Neural cell (in vitro differentiated cells): Measurements from ENCODE around the gene MYO3B. TPM values are rescaled to one million over a fixed set of nuclear protein-coding genes. Genes with fewer than 3 reads are reported as not detected.
A peak's percentile ranks its signal among the peaks of the same experiment; 100 is the strongest.

ENCODE experiments used
- H2AFZ ChIP-seq: fragments of 200-600, 300-800 bp; sonication (generic), shearing (Covaris generic); 2 replicates; pipeline ENCODE4 v1.6.0; 2014; ENCODE audit warnings: low read depth, mild to moderate bottlenecking, antibody characterized with exemption, low read length, moderate library complexity
- H3F3A ChIP-seq: fragments of 200-600 bp; shearing (Covaris generic); 2 replicates; pipeline ENCODE4 v1.6.1; 2016; ENCODE audit warnings: mild to moderate bottlenecking, moderate library complexity, mixed read lengths, antibody characterized with exemption, low read length; ENCODE audit not compliant: insufficient read depth, poor library complexity, severe bottlenecking
- H3K27ac ChIP-seq: fragments of 200-600, 300-800 bp; sonication (generic), shearing (Covaris generic); 2 replicates; pipeline ENCODE4 v1.5.1; 2014; ENCODE audit warnings: mild to moderate bottlenecking, low read length, moderate library complexity
- H3K27me3 ChIP-seq: fragments of 300-800, 200-600 bp; sonication (generic), shearing (Covaris generic); 2 replicates; pipeline ENCODE4 v1.6.0; 2014; ENCODE audit warnings: mild to moderate bottlenecking, low read depth, low read length, moderate library complexity; ENCODE audit not compliant: insufficient read depth
- H3K36me3 ChIP-seq: fragments of 300-800, 200-600 bp; sonication (generic), shearing (Covaris generic); 2 replicates; pipeline ENCODE4 v1.5.1; 2014; ENCODE audit warnings: mild to moderate bottlenecking, antibody characterized with exemption, low read length, moderate library complexity; ENCODE audit not compliant: insufficient read depth
- H3K4me2 ChIP-seq: fragments of 300-800, 200-600 bp; sonication (generic), shearing (Covaris generic); 2 replicates; pipeline ENCODE4 v1.6.0; 2014; ENCODE audit warnings: mild to moderate bottlenecking, low read length
- H3K4me3 ChIP-seq: fragments of 300-800, 200-600 bp; sonication (generic), shearing (Covaris generic); 2 replicates; pipeline ENCODE4 v1.5.1; 2014; ENCODE audit warnings: mild to moderate bottlenecking, low read length, moderate library complexity
- H3K79me2 ChIP-seq: fragments of 200-600 bp; shearing (Covaris generic); replicated peaks from 2 replicates; pipeline ENCODE4 v1.6.0; 2014; ENCODE audit warnings: mild to moderate bottlenecking, low read length, moderate library complexity; ENCODE audit not compliant: insufficient read depth
- H3K9ac ChIP-seq: fragments of 300-800, 200-600 bp; sonication (generic), shearing (Covaris generic); 2 replicates; pipeline ENCODE4 v1.6.1; 2016; ENCODE audit warnings: mild to moderate bottlenecking, low read length, mixed read lengths
- H3K9me2 ChIP-seq: fragments of 200-600 bp; shearing (Covaris generic); 2 replicates; pipeline ENCODE4 v1.6.1; 2016; ENCODE audit warnings: mild to moderate bottlenecking, low read length, mixed read lengths; ENCODE audit not compliant: insufficient read depth
- H3K9me3 ChIP-seq: fragments of 200-600, 300-800 bp; sonication (generic), shearing (Covaris generic); 2 replicates; pipeline ENCODE4 v1.6.1; 2016; ENCODE audit warnings: mild to moderate bottlenecking, mixed run types, low read length, moderate library complexity, mixed read lengths
- H4K20me1 ChIP-seq: fragments of 200-600 bp; shearing (Covaris generic); 2 replicates; pipeline ENCODE4 v1.6.1; 2016; ENCODE audit warnings: mild to moderate bottlenecking, mixed run types; ENCODE audit not compliant: insufficient read depth
- EP300 ChIP-seq: fragments of 450-650 bp; conservative IDR thresholded peaks from 2 replicates; pipeline ENCODE4 v1.6.1; 2014; ENCODE audit warnings: antibody characterized with exemption, mild to moderate bottlenecking, moderate library complexity; ENCODE audit not compliant: poor library complexity, severe bottlenecking
- EZH2 ChIP-seq: fragments of 200-600, 300-800 bp; shearing (Covaris generic), sonication (generic); IDR thresholded peaks from 2 replicates; pipeline ENCODE4 v1.6.1; 2014; ENCODE audit warnings: antibody characterized with exemption, low read length, borderline replicate concordance, mild to moderate bottlenecking; ENCODE audit not compliant: insufficient read depth, poor library complexity, severe bottlenecking
- MXI1 ChIP-seq: fragments of 450-650 bp; conservative IDR thresholded peaks from 2 replicates; pipeline ENCODE4 v1.6.1; 2014; ENCODE audit warnings: antibody characterized with exemption, mild to moderate bottlenecking; ENCODE audit not compliant: poor library complexity, severe bottlenecking
- POLR2AphosphoS5 ChIP-seq: IDR thresholded peaks from 2 replicates; pipeline ENCODE4 v1.6.1; 2012
- RAD21 ChIP-seq: fragments of 450-650 bp; conservative IDR thresholded peaks from 2 replicates; pipeline ENCODE4 v1.6.1; 2014; ENCODE audit warnings: antibody characterized with exemption, mild to moderate bottlenecking, moderate library complexity
- SMC3 ChIP-seq: fragments of 450-650 bp; conservative IDR thresholded peaks from 2 replicates; pipeline ENCODE4 v1.6.1; 2014; ENCODE audit warnings: antibody characterized with exemption, mild to moderate bottlenecking, moderate library complexity; ENCODE audit not compliant: poor library complexity
- TAF1 ChIP-seq: IDR thresholded peaks from 2 replicates; pipeline ENCODE4 v1.6.1; 2012; ENCODE audit warnings: low read depth
- polyA plus RNA-seq: library from polyadenylated mRNA; depleted of rRNA; stranded (reverse); fragments of >200 nt; gene quantifications from 2 replicates; pipeline ENCODE4 v1.2.3, GENCODE V29; 2014
- TF ChIP-seq, protein P1 (sequence below): fragments of 450-650 bp; IDR thresholded peaks from 2 replicates; pipeline ENCODE4 v1.5.1; 2014; ENCODE audit warnings: antibody characterized with exemption, mild to moderate bottlenecking, moderate library complexity; ENCODE audit not compliant: poor library complexity, severe bottlenecking
- TF ChIP-seq, protein P2 (sequence below): IDR thresholded peaks from 2 replicates; pipeline ENCODE4 v1.6.1; 2012; ENCODE audit warnings: borderline replicate concordance

MYO3B gene
- polyA plus RNA-seq, 1 donor from 2014 or later = 0.11 TPM

DNA sequence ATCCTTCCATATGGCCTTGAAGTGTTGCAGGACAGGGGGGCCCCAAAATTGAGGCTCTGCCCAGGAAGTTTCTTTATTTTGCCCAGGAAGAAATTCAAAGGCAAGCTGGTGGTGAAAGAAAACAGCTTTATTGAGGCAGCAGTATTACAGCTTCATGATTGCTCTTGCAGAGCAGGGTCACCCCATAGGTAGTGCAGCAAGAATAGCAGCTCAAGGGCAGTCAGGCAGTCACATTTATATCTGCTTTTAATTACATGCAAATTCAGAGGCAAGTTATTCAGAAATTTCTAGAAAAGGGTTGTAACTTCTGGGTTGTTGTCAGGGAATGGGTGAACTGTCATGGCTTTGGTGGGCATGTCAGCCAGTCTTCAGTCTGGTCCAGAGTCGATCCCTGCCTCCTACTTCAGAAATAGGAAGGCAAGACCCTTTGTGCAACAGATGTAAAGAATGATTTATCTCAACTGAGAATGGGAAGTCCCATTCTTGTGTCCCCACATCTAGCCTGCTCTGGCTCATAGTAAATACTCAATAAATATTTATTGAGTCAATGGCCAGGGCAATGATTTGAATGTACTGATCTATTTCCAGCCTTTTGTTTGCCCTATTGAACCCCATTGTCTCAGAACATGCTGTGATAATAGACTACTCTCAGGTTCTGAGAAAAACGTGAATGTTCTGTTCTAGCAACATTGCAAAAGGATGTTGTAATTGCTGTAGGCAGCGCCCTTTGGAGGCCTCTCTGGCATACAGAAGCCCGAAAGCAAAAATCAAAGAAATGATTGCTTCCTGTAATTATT is 129.8 kb downstream of the MYO3B start:
- Histone ChIP-seq H3K27me3 (no peaks in the 10 kb centered on the region), H3K36me3 (no peaks in the 10 kb centered on the region), H3K27ac (peak overlapping the region; percentile 61), H2AFZ (no peak overlapping the region), H3F3A (no peaks in the 10 kb centered on the region), H3K4me2 (no peak overlapping the region), H3K4me3 (no peak overlapping the region), H3K9me2 (no peaks in the 10 kb centered on the region), H3K9me3 (no peaks in the 10 kb centered on the region), H3K9ac (no peak overlapping the region), H3K79me2 (no peaks in the 10 kb centered on the region), H4K20me1 (no peaks in the 10 kb centered on the region)
- TF ChIP-seq, protein P1, sequence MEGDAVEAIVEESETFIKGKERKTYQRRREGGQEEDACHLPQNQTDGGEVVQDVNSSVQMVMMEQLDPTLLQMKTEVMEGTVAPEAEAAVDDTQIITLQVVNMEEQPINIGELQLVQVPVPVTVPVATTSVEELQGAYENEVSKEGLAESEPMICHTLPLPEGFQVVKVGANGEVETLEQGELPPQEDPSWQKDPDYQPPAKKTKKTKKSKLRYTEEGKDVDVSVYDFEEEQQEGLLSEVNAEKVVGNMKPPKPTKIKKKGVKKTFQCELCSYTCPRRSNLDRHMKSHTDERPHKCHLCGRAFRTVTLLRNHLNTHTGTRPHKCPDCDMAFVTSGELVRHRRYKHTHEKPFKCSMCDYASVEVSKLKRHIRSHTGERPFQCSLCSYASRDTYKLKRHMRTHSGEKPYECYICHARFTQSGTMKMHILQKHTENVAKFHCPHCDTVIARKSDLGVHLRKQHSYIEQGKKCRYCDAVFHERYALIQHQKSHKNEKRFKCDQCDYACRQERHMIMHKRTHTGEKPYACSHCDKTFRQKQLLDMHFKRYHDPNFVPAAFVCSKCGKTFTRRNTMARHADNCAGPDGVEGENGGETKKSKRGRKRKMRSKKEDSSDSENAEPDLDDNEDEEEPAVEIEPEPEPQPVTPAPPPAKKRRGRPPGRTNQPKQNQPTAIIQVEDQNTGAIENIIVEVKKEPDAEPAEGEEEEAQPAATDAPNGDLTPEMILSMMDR = no peak
- no peak for TF ChIP-seq EP300

DNA sequence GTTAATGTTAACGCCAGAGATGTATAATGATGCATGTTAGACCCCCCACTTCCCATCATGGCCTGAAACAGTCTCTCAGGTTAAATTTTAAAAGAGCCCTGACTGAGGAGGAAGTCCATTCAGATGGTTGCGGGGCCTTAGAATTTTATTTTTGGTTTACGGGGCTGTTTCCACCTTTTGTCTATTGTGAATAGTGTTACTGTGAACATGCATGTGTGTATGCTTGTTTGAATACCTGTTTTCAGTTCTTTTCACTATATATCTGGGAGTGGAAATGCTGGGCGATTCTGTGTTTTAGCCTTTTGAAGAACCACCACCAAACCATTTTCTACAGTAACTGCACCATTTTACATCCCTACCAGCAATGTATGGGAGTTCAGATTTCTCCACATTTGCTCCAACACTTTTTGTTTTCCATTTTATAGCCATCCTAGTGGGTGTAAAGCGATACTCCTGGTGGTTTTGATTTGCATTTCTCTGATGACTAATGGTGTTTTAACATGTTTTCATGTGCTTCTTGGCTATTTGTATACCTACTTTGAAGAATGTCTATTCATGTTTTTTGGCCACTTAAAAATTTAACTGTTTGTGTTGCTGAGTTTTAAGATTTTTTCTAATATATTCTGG is 133.0 kb downstream of the MYO3B start:
- Histone ChIP-seq H3K4me2 (no peak overlapping the region), H3K9ac (no peak overlapping the region)

More for the DNA sequence above, 133.0 kb downstream of the MYO3B start:
- no peaks in the 10 kb centered on the region for H3K27me3 ChIP-seq
- H3K4me3 ChIP-seq = no peak overlapping the region
- no peaks in the 10 kb centered on the region for H3K9me3 ChIP-seq
- no peaks in the 10 kb centered on the region for H4K20me1 ChIP-seq
- no peaks in the 10 kb centered on the region for H3K36me3 ChIP-seq
- H2AFZ ChIP-seq = no peak overlapping the region
- no peaks in the 10 kb centered on the region for H3K79me2 ChIP-seq
- no peak for TF ChIP-seq POLR2AphosphoS5
- TF ChIP-seq, protein P1 = no peak
- TF ChIP-seq, protein P2, sequence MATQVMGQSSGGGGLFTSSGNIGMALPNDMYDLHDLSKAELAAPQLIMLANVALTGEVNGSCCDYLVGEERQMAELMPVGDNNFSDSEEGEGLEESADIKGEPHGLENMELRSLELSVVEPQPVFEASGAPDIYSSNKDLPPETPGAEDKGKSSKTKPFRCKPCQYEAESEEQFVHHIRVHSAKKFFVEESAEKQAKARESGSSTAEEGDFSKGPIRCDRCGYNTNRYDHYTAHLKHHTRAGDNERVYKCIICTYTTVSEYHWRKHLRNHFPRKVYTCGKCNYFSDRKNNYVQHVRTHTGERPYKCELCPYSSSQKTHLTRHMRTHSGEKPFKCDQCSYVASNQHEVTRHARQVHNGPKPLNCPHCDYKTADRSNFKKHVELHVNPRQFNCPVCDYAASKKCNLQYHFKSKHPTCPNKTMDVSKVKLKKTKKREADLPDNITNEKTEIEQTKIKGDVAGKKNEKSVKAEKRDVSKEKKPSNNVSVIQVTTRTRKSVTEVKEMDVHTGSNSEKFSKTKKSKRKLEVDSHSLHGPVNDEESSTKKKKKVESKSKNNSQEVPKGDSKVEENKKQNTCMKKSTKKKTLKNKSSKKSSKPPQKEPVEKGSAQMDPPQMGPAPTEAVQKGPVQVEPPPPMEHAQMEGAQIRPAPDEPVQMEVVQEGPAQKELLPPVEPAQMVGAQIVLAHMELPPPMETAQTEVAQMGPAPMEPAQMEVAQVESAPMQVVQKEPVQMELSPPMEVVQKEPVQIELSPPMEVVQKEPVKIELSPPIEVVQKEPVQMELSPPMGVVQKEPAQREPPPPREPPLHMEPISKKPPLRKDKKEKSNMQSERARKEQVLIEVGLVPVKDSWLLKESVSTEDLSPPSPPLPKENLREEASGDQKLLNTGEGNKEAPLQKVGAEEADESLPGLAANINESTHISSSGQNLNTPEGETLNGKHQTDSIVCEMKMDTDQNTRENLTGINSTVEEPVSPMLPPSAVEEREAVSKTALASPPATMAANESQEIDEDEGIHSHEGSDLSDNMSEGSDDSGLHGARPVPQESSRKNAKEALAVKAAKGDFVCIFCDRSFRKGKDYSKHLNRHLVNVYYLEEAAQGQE = no peak
- no peak for TF ChIP-seq TAF1
- no peak for TF ChIP-seq EZH2
- TF ChIP-seq MXI1 = no peak
- TF ChIP-seq RAD21 = no peak
- TF ChIP-seq SMC3 = no peak
- TF ChIP-seq EP300 = no peak
- no peak overlapping the region for H3K27ac ChIP-seq
- no peaks in the 10 kb centered on the region for H3K9me2 ChIP-seq
- peaks cover 17% of the 10 kb centered on the region for H3F3A ChIP-seq
